WTC11 (cell line): ENCODE measurements around the gene PRDX2. TPM values are rescaled to one million over a fixed set of nuclear protein-coding genes. Genes with fewer than 3 reads are reported as not detected.

Experiments used
- ATAC-seq: fragments of 200-7000 bp; cut with Tn5 transposase; 2 replicates; pipeline ENCODE4 v1.10.0; 2021; ENCODE audit warnings: mild to moderate bottlenecking, moderate library complexity
- CTCF ChIA-PET: fragments of 300-600 bp; sonication (Branson Sonifier 250); formaldehyde crosslinking; loops from one replicate; lab custom pipeline; 2021; ENCODE audit warnings: antibody characterized with exemption; lab: Charles Lee
- POLR2A ChIA-PET: fragments of 350-600 bp; sonication (Branson Sonifier 250); formaldehyde crosslinking; loops from one replicate; lab custom pipeline; 2021; ENCODE audit warnings: antibody characterized with exemption; lab: Charles Lee
- DNase-seq: peaks from one replicate; pipeline ENCODE4 v3.0.0; 2021; ENCODE audit warnings: low spot score
- H3K27ac Mint-ChIP-seq: 2 replicates; pipeline ENCODE4 v1.8.0; 2021; ENCODE audit warnings: mixed read lengths
- H3K27me3 Mint-ChIP-seq: 2 replicates; pipeline ENCODE4 v1.8.0; 2021; ENCODE audit warnings: low read depth, mild to moderate bottlenecking, moderate library complexity, mixed read lengths
- H3K36me3 Mint-ChIP-seq: 2 replicates; pipeline ENCODE4 v1.8.0; 2021; ENCODE audit warnings: mixed read lengths
- H3K4me1 Mint-ChIP-seq: 2 replicates; pipeline ENCODE4 v1.8.0; 2022; ENCODE audit warnings: mixed read lengths
- H3K4me3 Mint-ChIP-seq: 2 replicates; pipeline ENCODE4 v1.8.0; 2021; ENCODE audit warnings: mild to moderate bottlenecking, moderate library complexity, mixed read lengths
- H3K9me3 Mint-ChIP-seq: 2 replicates; pipeline ENCODE4 v1.8.0; 2021; ENCODE audit warnings: mixed read lengths
- AR ChIP-seq: fragments of 250-450 bp; sonication (Bioruptor Pico); IDR thresholded peaks from 2 replicates; pipeline ENCODE4 v1.9.0; 2021; ENCODE audit warnings: mild to moderate bottlenecking
- ARID4B ChIP-seq: sonication (generic); formaldehyde crosslinking; IDR thresholded peaks from 2 replicates; pipeline ENCODE4 v1.8.0; 2023; ENCODE audit warnings: missing genetic modification reagents, mild to moderate bottlenecking, borderline replicate concordance
- CREB1 ChIP-seq: sonication (generic); formaldehyde crosslinking; IDR thresholded peaks from 2 replicates; pipeline ENCODE4 v1.8.0; 2023; ENCODE audit warnings: mild to moderate bottlenecking, missing genetic modification reagents
- CREM ChIP-seq: sonication (generic); formaldehyde crosslinking; IDR thresholded peaks from 2 replicates; pipeline ENCODE4 v1.8.1; 2022; ENCODE audit warnings: mild to moderate bottlenecking, missing genetic modification reagents, moderate library complexity
- E2F1 ChIP-seq: sonication (generic); formaldehyde crosslinking; IDR thresholded peaks from 2 replicates; pipeline ENCODE4 v1.8.0; 2022; ENCODE audit warnings: mild to moderate bottlenecking, missing genetic modification reagents
- EMX1 ChIP-seq: fragments of 250-450 bp; sonication (Bioruptor Pico); IDR thresholded peaks from 2 replicates; pipeline ENCODE4 v1.8.0; 2021; ENCODE audit warnings: mild to moderate bottlenecking
- FOXK1 ChIP-seq: sonication (generic); formaldehyde crosslinking; IDR thresholded peaks from 2 replicates; pipeline ENCODE4 v1.8.0; 2022; ENCODE audit warnings: mild to moderate bottlenecking, moderate library complexity, missing genetic modification reagents
- GABPB1 ChIP-seq: sonication (generic); formaldehyde crosslinking; IDR thresholded peaks from 2 replicates; pipeline ENCODE4 v1.8.1; 2023; ENCODE audit warnings: mild to moderate bottlenecking, missing genetic modification reagents
- HMGA2 ChIP-seq: fragments of 250-450 bp; sonication (Bioruptor Pico); IDR thresholded peaks from 2 replicates; pipeline ENCODE4 v1.4.0; 2021; ENCODE audit warnings: mild to moderate bottlenecking, moderate library complexity
- JUN ChIP-seq: sonication (generic); formaldehyde crosslinking; IDR thresholded peaks from 2 replicates; pipeline ENCODE4 v1.8.0; 2023; ENCODE audit warnings: mild to moderate bottlenecking, missing genetic modification reagents
- NR2C2 ChIP-seq: sonication (generic); formaldehyde crosslinking; IDR thresholded peaks from 2 replicates; pipeline ENCODE4 v1.8.0; 2022; ENCODE audit warnings: mild to moderate bottlenecking, missing genetic modification reagents
- STAT6 ChIP-seq: sonication (generic); formaldehyde crosslinking; conservative IDR thresholded peaks from 2 replicates; pipeline ENCODE4 v1.8.1; 2023; ENCODE audit warnings: mild to moderate bottlenecking, low read depth, missing genetic modification reagents, moderate library complexity
- TEAD4 ChIP-seq: sonication (generic); formaldehyde crosslinking; IDR thresholded peaks from 2 replicates; pipeline ENCODE4 v1.8.0; 2022; ENCODE audit warnings: mild to moderate bottlenecking, missing genetic modification reagents
- TP53 ChIP-seq: sonication (generic); formaldehyde crosslinking; IDR thresholded peaks from 2 replicates; pipeline ENCODE4 v1.8.1; 2023; ENCODE audit warnings: mild to moderate bottlenecking, missing genetic modification reagents
- ZBTB43 ChIP-seq: sonication (generic); formaldehyde crosslinking; IDR thresholded peaks from 2 replicates; pipeline ENCODE4 v1.8.1; 2023; ENCODE audit warnings: mild to moderate bottlenecking, missing genetic modification reagents
- ZMAT4 ChIP-seq: fragments of 250-450 bp; sonication (Bioruptor Pico); IDR thresholded peaks from 2 replicates; pipeline ENCODE4 v1.9.0; 2021; ENCODE audit warnings: mild to moderate bottlenecking
- ZNF219 ChIP-seq: sonication (generic); formaldehyde crosslinking; IDR thresholded peaks from 2 replicates; pipeline ENCODE4 v1.8.0; 2023; ENCODE audit warnings: missing genetic modification reagents, mild to moderate bottlenecking, borderline replicate concordance
- ZNF317 ChIP-seq: sonication (generic); formaldehyde crosslinking; IDR thresholded peaks from 2 replicates; pipeline ENCODE4 v1.8.1; 2023; ENCODE audit warnings: low read depth, mild to moderate bottlenecking, moderate library complexity, missing genetic modification reagents, borderline replicate concordance
- total RNA-seq: library from RNA; stranded (reverse); gene quantifications from 3 replicates; pipeline ENCODE4 v1.2.3, GENCODE V29; 2021

Gene PRDX2
- total RNA-seq, 1 experiment from 2014 or later = 378 TPM

GRCh38 chr19:12800466-12800770 is 1.2 kb downstream of the PRDX2 start:
- H3K9me3 Mint-ChIP-seq = no peaks in the 10 kb centered on the region
- POLR2A ChIA-PET = interaction anchor here (0.9 to 2.0 kb wide), 2 partner anchors 9 to 34 kb away, joined by 3 to 9 read pairs; partner anchors contain the start of gene JUNB

GRCh38 chr19:12799742-12800465 is 1.7 kb downstream of the PRDX2 start:
- POLR2A ChIA-PET = interaction anchor here (0.9 kb wide), 1 partner anchor 34 kb away, joined by 3 read pairs; no protein-coding TSS in a partner anchor
- ATAC-seq (no peak), DNase-seq (no peak)
- Mint-ChIP-seq H3K27me3 (peaks cover 4% of the 10 kb centered on the region; the same call in 1 of the 2 replicates), H3K4me1 (peaks cover 23% of the 10 kb centered on the region), H3K27ac (no peak overlapping the region), H3K4me3 (peak overlapping the region; percentile 87), H3K36me3 (peaks cover 19% of the 10 kb centered on the region), H3K9me3 (no peaks in the 10 kb centered on the region)
- CTCF ChIA-PET = interaction anchor here (0.9 to 14.0 kb wide), 9 partner anchors 8 to 83 kb away, joined by 3 to 341 read pairs (median 12); partner anchors contain the start of gene JUNB
- TF ChIP-seq TP53 (CRISPR knock-in tag) (no peak), CREB1 (CRISPR knock-in tag) (no peak), ZNF317 (CRISPR knock-in tag) (no peak), HMGA2 (CRISPR knock-in tag) (no peak), E2F1 (CRISPR knock-in tag) (no peak), ZBTB43 (CRISPR knock-in tag) (no peak), TEAD4 (CRISPR knock-in tag) (no peak), NR2C2 (CRISPR knock-in tag) (no peak), JUN (no peak), GABPB1 (no peak), ARID4B (CRISPR knock-in tag) (no peak), EMX1 (CRISPR knock-in tag) (no peak), AR (no peak), CREM (CRISPR knock-in tag) (no peak), ZMAT4 (CRISPR knock-in tag) (no peak), STAT6 (CRISPR knock-in tag) (no peak), ZNF219 (CRISPR knock-in tag) (no peak)

More at GRCh38 chr19:12800466-12800770, 1.2 kb downstream of the PRDX2 start:
- CTCF ChIA-PET = interaction anchor here (0.9 to 14.0 kb wide), 10 partner anchors 8 to 190 kb away, joined by 3 to 341 read pairs (median 8); partner anchors contain the start of genes JUNB, RTBDN, ZNF490 and ZNF791
- H3K27ac Mint-ChIP-seq = no peak overlapping the region
- H3K36me3 Mint-ChIP-seq = peaks cover 19% of the 10 kb centered on the region
- H3K4me3 Mint-ChIP-seq = peak overlapping the region; percentile 87
- no peak for ATAC-seq
- TF ChIP-seq ZNF317 (CRISPR knock-in tag) (no peak), FOXK1 (CRISPR knock-in tag) (no peak)
- TF ChIP-seq, all 79 proteins: peak for 0
- no peak for DNase-seq
- H3K4me1 Mint-ChIP-seq = peaks cover 23% of the 10 kb centered on the region
- H3K27me3 Mint-ChIP-seq = peaks cover 4% of the 10 kb centered on the region; the same call in 1 of the 2 replicates
